ENCODE measurements around the gene CFAP73.

- TF ChIP-seq CTCF (IDR thresholded peaks at IDR 0.05) (no peak), POLR2A (IDR thresholded peaks at IDR 0.05) (no peak)
These were observed 36.1 kb upstream of the CFAP73 start for GRCh38 chr12:113113397-113113796.

Data from body of pancreas (tissue), 4 donors.